HCT116 (cell line): Measurements from ENCODE around the gene ASB1. TPM values are rescaled to one million over a fixed set of nuclear protein-coding genes. Genes with fewer than 3 reads are reported as not detected.

Experiments
- ATAC-seq: fragments of 200-7000 bp; cut with Tn5 transposase; 2 replicates; pipeline ENCODE4 v1.9.1; 2020; ENCODE audit warnings: mild to moderate bottlenecking, moderate library complexity
- BruUV-seq: library from RNA; stranded (reverse); fragments of 400-500 nt; replicated peaks from 2 replicates; lab custom pipeline; 2021; lab: Mats Ljungman, UMichigan
- CTCF ChIA-PET: fragments of 300-600 bp; sonication (Branson Sonifier 250); formaldehyde crosslinking; loops from one replicate; lab custom pipeline; 2021; ENCODE audit warnings: antibody characterized with exemption; lab: Charles Lee
- POLR2A ChIA-PET: fragments of 300-600, 350-600 bp; sonication (Branson Sonifier 250); formaldehyde crosslinking; loops from one replicate; lab custom pipeline; 2021; ENCODE audit warnings: antibody characterized with exemption; lab: Charles Lee
- RAD21 ChIA-PET, 2 experiments: fragments of 300-600 bp; sonication (Branson Sonifier 250); formaldehyde crosslinking; loops; one replicate each; lab custom pipeline; 2023; ENCODE audit warnings: low total read pairs in 2 of 2; ENCODE audit not compliant: uncharacterized antibody in 2 of 2, unreplicated experiment in 2 of 2, low non-redundant PET in 1 of 2; lab: Charles Lee
- DNase-seq: peaks from one replicate; pipeline ENCODE4 v3.0.0-alpha.2; 2010; ENCODE audit warnings: low read depth, low spot score
- H2AFZ ChIP-seq: fragments of 200-600 bp; shearing (Covaris generic), sonication (generic); 2 replicates; pipeline ENCODE4 v1.6.1; 2017; ENCODE audit warnings: low read depth, mixed run types, mixed read lengths, antibody characterized with exemption, low read length; ENCODE audit not compliant: poor library complexity, severe bottlenecking
- H3K27ac ChIP-seq: 2 replicates; pipeline ENCODE4 v1.5.1; 2012; ENCODE audit warnings: low read depth, low read length
- H3K27me3 ChIP-seq: fragments of 200-600 bp; sonication (generic); 2 replicates; pipeline ENCODE4 v1.6.1; 2016; ENCODE audit warnings: mixed run types, low read length, mixed read lengths; ENCODE audit not compliant: insufficient read depth
- H3K36me3 ChIP-seq, 2 experiments: fragments of 200-500 bp in 1 of 2; fragments of 200-600 bp in 1 of 2; sonication (Bioruptor generic) in 1 of 2; sonication (generic) in 1 of 2; 2 replicates each; pipeline versions ENCODE4 v1.5.1 to v1.6.1; 2014 to 2016; ENCODE audit warnings: low read length in 2 of 2, inconsistent platforms in 1 of 2, mixed read lengths in 1 of 2, mixed run types in 1 of 2; ENCODE audit not compliant: insufficient read depth in 2 of 2, control insufficient read depth in 1 of 2
- H3K4me1 ChIP-seq, 2 experiments: fragments of 200-600 bp in 1 of 2; sonication (generic) in 1 of 2; 2 replicates each; pipeline versions ENCODE4 v1.5.1 to v1.6.1; 2012 to 2017; ENCODE audit warnings: low read length in 2 of 2, inconsistent platforms in 1 of 2, mild to moderate bottlenecking in 1 of 2, mixed read lengths in 1 of 2, mixed run types in 1 of 2, moderate library complexity in 1 of 2; ENCODE audit not compliant: insufficient read depth in 2 of 2, control insufficient read depth in 1 of 2
- H3K4me2 ChIP-seq: fragments of 200-600 bp; sonication (generic); 2 replicates; pipeline ENCODE4 v1.6.1; 2017; ENCODE audit warnings: mixed run types, low read length, mixed read lengths
- H3K4me3 ChIP-seq, 2 experiments: fragments of 200-600 bp in 1 of 2; sonication (generic) in 1 of 2; replicated peaks in 1 of 2; 2 replicates each; pipeline ENCODE4 v1.5.1; 2011 to 2016; ENCODE audit warnings: low read length in 2 of 2, control low read depth in 1 of 2, low read depth in 1 of 2, mild to moderate bottlenecking in 1 of 2, mixed read lengths in 1 of 2, mixed run types in 1 of 2
- H3K79me2 ChIP-seq: fragments of 200-600 bp; sonication (generic); 2 replicates; pipeline ENCODE4 v1.6.1; 2017; ENCODE audit warnings: mild to moderate bottlenecking, mixed run types, low read length, moderate library complexity, mixed read lengths; ENCODE audit not compliant: insufficient read depth
- H3K9ac ChIP-seq: fragments of 200-600 bp; sonication (generic); 2 replicates; pipeline ENCODE4 v1.6.1; 2016; ENCODE audit warnings: low read length, mixed read lengths
- H3K9me2 ChIP-seq: fragments of 200-600 bp; sonication (generic), shearing (Covaris generic); 2 replicates; pipeline ENCODE4 v1.6.1; 2017; ENCODE audit warnings: mixed run types, mild to moderate bottlenecking, moderate library complexity; ENCODE audit not compliant: insufficient read depth
- H3K9me3 ChIP-seq, 2 experiments: fragments of 200-500 bp in 1 of 2; fragments of 200-600 bp in 1 of 2; sonication (Bioruptor generic) in 1 of 2; sonication (generic) in 1 of 2; 2 replicates each; pipeline ENCODE4 v1.6.1; 2014 to 2017; ENCODE audit warnings: low read length in 2 of 2, mixed read lengths in 2 of 2, inconsistent platforms in 1 of 2, low read depth in 1 of 2, mild to moderate bottlenecking in 1 of 2, mixed run types in 1 of 2, moderate library complexity in 1 of 2; ENCODE audit not compliant: control insufficient read depth in 1 of 2, insufficient read depth in 1 of 2
- H4K20me1 ChIP-seq: fragments of 200-600 bp; sonication (generic), shearing (Covaris generic); 2 replicates; pipeline ENCODE4 v1.6.1; 2017; ENCODE audit warnings: mixed run types, mild to moderate bottlenecking, moderate library complexity; ENCODE audit not compliant: insufficient read depth
- ATF3 ChIP-seq: IDR thresholded peaks from 2 replicates; pipeline ENCODE4 v1.6.1; 2012
- CBX3 ChIP-seq: IDR thresholded peaks from 2 replicates; pipeline ENCODE4 v1.6.1; 2012; ENCODE audit warnings: low read depth
- CTCF ChIP-seq, 3 experiments: fragments of 200-600 bp in 1 of 3; sonication (generic) in 1 of 3; IDR thresholded peaks in 2 of 3; conservative IDR thresholded peaks in 1 of 3; 2 replicates each; pipeline ENCODE4 v1.5.1; 2012 to 2017; ENCODE audit warnings: low read depth in 2 of 3, low read length in 2 of 3, antibody characterized with exemption in 1 of 3, borderline replicate concordance in 1 of 3, control low read depth in 1 of 3, mild to moderate bottlenecking in 1 of 3, mixed read lengths in 1 of 3, mixed run types in 1 of 3, moderate library complexity in 1 of 3; ENCODE audit not compliant: insufficient read depth in 1 of 3
- ELF1 ChIP-seq: IDR thresholded peaks from 2 replicates; pipeline ENCODE4 v1.6.1; 2012; ENCODE audit warnings: low read depth, borderline replicate concordance
- EZH2phosphoT487 ChIP-seq: fragments of 200-600 bp; IDR thresholded peaks from 2 replicates; pipeline ENCODE4 v1.6.1; 2018; ENCODE audit warnings: antibody characterized with exemption, borderline replicate concordance
- MAX ChIP-seq: IDR thresholded peaks from 2 replicates; pipeline ENCODE4 v1.6.1; 2012
- POLR2A ChIP-seq: IDR thresholded peaks from 2 replicates; pipeline ENCODE4 v1.7.0; 2011; ENCODE audit warnings: borderline replicate concordance; ENCODE audit not compliant: insufficient read depth, insufficient read length; ENCODE audit errors: extremely low read depth
- POLR2AphosphoS5 ChIP-seq: IDR thresholded peaks from 2 replicates; pipeline ENCODE4 v1.6.1; 2011; ENCODE audit warnings: mild to moderate bottlenecking, low read depth, low read length, moderate library complexity
- REST ChIP-seq: IDR thresholded peaks from 2 replicates; pipeline ENCODE4 v1.6.1; 2012; ENCODE audit warnings: low read depth
- SIN3A ChIP-seq: IDR thresholded peaks from 2 replicates; pipeline ENCODE4 v1.6.1; 2012; ENCODE audit warnings: low read depth
- SP1 ChIP-seq: IDR thresholded peaks from 2 replicates; pipeline ENCODE4 v1.6.1; 2012; ENCODE audit warnings: low read depth
- ZBTB33 ChIP-seq: IDR thresholded peaks from 2 replicates; pipeline ENCODE4 v1.6.1; 2011; ENCODE audit warnings: mild to moderate bottlenecking, low read length, moderate library complexity; ENCODE audit not compliant: insufficient replicate concordance; ENCODE audit errors: extremely low read depth
- ZFX ChIP-seq: fragments of 450-650 bp; IDR thresholded peaks from 2 replicates; pipeline ENCODE4 v1.6.1; 2017
- intact Hi-C: fragments of 100-400 bp; cut with micrococcal nuclease; formaldehyde crosslinking; loops from 2 replicates; pipeline ENCODE4 v1.10.0; 2022
- total RNA-seq: library from RNA; stranded (reverse); gene quantifications from one replicate; pipeline ENCODE4 v1.2.1, GENCODE V29; 2021; ENCODE audit not compliant: unreplicated experiment

Gene ASB1
- total RNA-seq, 1 experiment from 2014 or later, result 43.1 TPM

GRCh38 chr2:238461491-238461890 is 34.8 kb downstream of the ASB1 start:
- no peaks in the 10 kb centered on the region for H3K9me3 ChIP-seq
- DNase-seq (no peak), ATAC-seq (no peak)
- no peaks in the 10 kb centered on the region for H3K27me3 ChIP-seq
- intact Hi-C loops, result no loop called here
- RAD21 ChIA-PET, result interaction anchor here in 1 of 2 experiments (0.6 kb wide), 1 partner anchor 98 kb away, joined by 6 read pairs; no protein-coding TSS in a partner anchor
- POLR2A ChIA-PET, result no interaction called here
- H3K36me3 ChIP-seq, result no peaks in the 10 kb centered on the region
- H4K20me1 ChIP-seq, result no peaks in the 10 kb centered on the region
- H3K4me2 ChIP-seq, result no peak overlapping the region
- CTCF ChIA-PET, result interaction anchor here (2.1 kb wide), 1 partner anchor 91 kb away, joined by 10 read pairs; no protein-coding TSS in a partner anchor
- H2AFZ ChIP-seq, result no peak overlapping the region
- no peaks in the 10 kb centered on the region for H3K9me2 ChIP-seq
- no peak overlapping the region for H3K9ac ChIP-seq
- BruUV-seq, result no TSS peak
- TF ChIP-seq POLR2A (no peak), CBX3 (no peak), SP1 (no peak), SIN3A (no peak), REST (no peak), POLR2AphosphoS5 (no peak), CTCF (IDR thresholded peaks at IDR 0.05 in 2 of 3, conservative IDR thresholded peaks at IDR 0.05 in 1 of 3; ENCODE audit: borderline replicate concordance in 1 of 3, insufficient read depth in 1 of 3, low read depth in 2 of 3, low read length in 2 of 3) (no peak), ELF1 (no peak), EZH2phosphoT487 (no peak), ZFX (no peak), MAX (no peak), ATF3 (no peak), ZBTB33 (no peak)
- no peak overlapping the region for H3K4me3 ChIP-seq
- H3K27ac ChIP-seq, result no peak overlapping the region
- H3K4me1 ChIP-seq, result no peaks in the 10 kb centered on the region
- no peaks in the 10 kb centered on the region for H3K79me2 ChIP-seq
